Erythroblast (primary cell): Measurements from ENCODE around the gene LY6G5C.
"Not testable (repeated sequence)": the region's sequence is repeated elsewhere in the genome, so short reads cannot be mapped to it uniquely, and the experiment has no call there.

Experiments used
- GATA1 ChIP-seq: IDR thresholded peaks from 2 replicates; pipeline ENCODE4 v1.6.1; 2011; ENCODE audit warnings: low read depth, mild to moderate bottlenecking, control low read depth, low read length, moderate library complexity
- POLR2A ChIP-seq: IDR thresholded peaks from 2 replicates; pipeline ENCODE4 v1.6.1; 2011; ENCODE audit warnings: mild to moderate bottlenecking, low read length

GRCh38 chr6:31709157-31709556, 28.3 kb upstream of the LY6G5C start:
- not testable (repeated sequence) for TF ChIP-seq POLR2A, GATA1
